HG02973 (cell line): ENCODE results near the gene ID3.
A peak's percentile ranks its signal among the peaks of the same experiment; 100 is the strongest.
"Not testable (repeated sequence)": the region's sequence is repeated elsewhere in the genome, so short reads cannot be mapped to it uniquely, and the experiment has no call there.

Experiments used
- ATAC-seq: cut with Tn5 transposase; IDR thresholded peaks from one replicate; pipeline ENCODE4 v1.9.1; 2021; ENCODE audit warnings: moderate library complexity; ENCODE audit not compliant: unreplicated experiment

The ID3 gene

DNA sequence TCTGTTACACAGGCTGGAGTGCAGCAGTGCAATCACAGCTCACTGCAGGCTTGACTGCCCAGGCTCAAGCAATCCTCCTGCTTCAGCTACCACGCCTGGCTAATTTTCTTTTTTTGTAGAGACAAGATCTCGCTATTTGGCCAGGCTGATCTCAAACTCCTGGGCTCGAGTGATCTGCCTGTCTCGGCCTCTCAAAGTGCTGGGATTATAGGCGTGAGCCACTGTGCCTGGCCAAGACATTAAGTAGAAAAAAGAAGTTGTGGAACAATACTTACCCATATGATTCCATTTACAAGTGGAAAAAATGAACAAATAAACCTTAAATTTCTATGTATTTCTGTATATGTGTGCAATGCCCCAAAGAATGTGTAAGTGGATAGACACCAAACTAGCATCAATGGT is 30.3 kb upstream of the ID3 start:
- no peak for ATAC-seq

DNA sequence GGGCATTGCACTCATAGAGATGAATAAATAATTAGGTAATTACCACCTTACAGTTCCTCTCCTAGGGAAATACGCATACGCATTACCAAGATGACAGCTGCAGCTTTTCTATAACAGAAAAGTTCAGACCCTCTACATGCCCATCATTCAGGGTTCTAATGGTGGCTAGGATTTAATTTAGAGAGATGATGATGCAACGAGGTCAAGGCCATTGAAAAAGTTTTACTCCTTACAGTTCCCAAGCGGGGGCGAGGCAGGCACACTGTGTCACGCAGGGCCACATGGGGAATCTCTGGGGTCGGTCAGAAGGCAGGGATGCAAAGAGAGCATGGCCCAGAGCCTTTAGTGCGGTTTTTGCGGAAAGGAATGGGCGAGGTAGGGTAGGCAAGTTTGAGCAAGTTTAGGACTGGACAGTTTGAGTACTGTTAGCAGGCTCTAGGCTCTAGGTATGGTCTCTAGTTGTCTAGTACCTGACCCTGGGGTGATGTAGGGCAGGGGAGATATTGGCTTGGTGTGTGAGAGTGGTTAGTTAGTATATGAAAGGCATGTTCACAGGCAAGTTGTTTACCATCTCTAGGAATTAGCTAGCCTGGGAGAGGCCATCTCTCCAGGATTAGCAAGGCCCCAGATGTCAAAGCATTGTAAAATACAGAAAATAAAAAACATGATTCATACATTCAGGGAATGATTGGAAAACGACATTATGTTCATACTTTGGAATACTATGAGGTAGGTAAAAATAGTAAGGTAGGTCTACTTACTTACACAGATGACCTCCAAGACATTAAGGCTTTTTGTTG is 29.6 kb upstream of the ID3 start:
- no peak for ATAC-seq

DNA sequence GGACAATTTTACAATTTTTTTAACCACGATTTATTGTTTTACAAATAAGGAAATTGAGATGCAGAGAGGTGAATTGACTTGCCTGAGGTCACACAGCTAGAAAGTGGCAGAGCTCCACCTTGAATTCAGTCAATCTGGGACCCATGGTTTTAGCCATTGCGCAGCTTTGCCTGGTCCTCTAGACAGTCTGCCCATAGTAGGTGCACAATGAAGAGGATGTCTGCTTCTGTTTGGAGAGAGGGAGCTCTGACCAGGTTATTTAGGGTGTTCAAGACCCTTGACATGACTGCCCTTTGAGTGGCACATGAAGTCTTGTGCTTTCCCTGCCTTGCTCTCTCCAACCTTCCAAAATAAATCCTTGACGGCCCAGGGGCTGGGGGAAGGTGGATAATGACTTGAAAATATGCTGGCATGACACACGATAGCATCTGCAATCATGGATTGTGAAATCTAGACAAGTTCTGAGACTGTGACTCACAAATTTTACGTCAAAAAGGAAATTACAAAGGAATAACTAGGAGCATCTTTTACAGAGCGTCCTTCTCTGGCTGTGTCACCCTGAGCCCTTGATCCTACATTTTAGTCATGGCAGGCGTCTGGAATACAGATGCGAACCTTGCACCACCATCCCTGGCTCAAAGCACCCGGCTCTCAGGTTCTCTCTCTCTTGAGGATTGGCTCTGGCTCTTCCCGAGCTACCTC is 26.2 kb upstream of the ID3 start:
- no peak for ATAC-seq

DNA sequence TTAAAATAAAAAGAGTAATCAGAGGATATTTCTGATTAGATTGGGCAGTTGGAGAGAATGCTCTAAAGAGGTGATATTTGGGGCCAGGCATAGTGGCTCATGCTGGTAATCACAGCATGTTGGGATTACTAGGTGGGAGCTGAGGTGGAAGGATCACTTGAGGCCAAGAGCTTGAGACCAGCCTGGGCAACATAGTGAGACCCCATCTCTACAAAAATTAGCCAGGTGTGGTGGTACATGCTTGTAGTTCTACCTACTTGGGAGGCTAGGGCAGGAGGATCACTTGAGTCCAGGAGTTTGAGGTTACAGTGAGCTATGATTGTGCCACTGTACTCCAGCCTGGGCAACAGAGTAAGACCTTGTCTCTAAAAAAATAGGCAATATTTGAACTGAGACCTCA is 24.4 kb upstream of the ID3 start:
- ATAC-seq, result not testable (repeated sequence)

DNA sequence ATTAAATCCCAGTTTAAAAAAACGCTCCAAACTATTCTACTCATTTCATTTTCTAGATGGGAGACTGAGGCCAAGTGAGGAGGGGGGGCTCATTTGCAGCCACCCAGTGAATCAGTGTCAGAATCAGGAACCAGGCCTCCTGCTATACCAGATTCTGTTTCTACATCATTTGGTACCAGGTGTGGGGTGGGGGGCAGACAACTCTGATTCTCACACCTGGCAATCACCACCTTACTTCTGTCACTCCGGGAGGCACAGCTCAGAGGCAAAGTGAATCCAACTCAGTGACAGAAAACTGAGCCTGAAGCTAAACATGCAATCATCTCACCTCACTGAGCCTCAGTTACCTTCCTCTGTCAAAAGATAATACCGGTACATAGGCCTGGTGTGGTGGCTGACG is 23.5 kb upstream of the ID3 start:
- ATAC-seq, result no peak

DNA sequence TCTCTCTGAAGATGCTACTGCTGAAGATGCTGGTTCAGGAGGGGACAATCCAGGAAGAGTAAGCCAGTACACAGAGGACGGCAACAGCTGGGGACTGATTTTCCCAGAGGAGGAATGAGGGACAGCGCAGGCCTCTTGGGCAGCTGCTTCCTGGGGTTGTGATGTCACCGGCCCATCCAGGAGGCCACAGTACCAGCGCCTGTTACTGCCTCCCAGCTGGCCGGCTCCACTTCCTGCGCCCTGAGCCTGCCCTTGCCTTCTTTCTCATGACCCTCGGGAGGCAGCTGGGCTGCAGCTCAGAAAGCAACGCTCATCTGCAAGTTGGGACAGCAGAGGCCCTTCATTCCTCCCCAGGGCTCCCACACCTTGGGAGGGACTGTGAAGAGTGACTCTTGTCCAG is 21.9 kb upstream of the ID3 start:
- no peak for ATAC-seq

DNA sequence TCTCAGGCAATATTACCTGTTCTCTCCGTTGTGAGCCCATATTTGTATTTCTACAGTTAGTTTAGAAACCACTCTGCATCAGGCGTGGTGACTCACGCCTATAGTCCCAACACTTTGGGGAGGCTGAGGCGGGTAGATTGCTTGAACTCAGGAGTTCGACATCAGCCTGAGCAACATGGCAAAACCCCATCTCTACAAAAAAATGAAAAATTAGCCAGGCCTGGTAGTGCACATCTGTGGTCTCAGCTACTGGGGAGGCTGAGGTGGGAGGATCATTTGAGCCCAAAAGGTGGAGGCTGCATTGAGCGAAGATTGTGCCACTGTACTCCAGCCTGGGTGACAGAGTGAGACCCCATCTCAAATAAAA is 19.7 kb upstream of the ID3 start:
- no peak for ATAC-seq

DNA sequence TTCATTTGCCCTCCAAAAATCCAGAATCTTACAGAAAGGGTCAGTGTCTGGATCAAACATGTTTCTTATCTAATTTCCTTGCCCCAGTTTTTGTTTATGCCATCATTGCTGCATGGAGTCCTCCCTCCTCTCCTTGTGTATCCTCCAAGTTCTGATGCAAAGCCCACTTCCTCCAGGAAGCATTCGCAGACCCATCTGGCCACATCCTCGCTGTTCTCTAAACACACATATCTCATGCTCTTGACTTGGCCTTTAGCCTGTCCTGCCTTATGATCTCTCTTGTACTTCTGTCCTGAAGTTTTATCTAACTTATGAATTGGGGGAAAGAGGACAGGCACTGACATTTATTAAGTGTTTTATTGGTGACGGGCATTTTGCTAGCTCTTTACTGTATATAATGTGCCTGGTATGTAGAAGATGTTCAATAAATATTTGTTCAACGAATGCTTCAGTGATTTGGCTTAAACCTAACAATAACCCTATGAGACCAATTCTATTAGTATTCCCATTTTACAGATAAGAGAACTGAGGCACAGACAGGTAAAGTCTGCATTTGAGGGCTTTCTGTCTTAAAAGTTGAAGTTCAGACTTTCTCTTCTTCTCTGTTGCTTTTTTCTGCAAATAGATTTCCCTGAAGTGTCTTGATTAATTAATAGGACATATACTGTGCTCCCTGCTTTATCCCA is 19.2 kb upstream of the ID3 start:
- ATAC-seq, result no peak

DNA sequence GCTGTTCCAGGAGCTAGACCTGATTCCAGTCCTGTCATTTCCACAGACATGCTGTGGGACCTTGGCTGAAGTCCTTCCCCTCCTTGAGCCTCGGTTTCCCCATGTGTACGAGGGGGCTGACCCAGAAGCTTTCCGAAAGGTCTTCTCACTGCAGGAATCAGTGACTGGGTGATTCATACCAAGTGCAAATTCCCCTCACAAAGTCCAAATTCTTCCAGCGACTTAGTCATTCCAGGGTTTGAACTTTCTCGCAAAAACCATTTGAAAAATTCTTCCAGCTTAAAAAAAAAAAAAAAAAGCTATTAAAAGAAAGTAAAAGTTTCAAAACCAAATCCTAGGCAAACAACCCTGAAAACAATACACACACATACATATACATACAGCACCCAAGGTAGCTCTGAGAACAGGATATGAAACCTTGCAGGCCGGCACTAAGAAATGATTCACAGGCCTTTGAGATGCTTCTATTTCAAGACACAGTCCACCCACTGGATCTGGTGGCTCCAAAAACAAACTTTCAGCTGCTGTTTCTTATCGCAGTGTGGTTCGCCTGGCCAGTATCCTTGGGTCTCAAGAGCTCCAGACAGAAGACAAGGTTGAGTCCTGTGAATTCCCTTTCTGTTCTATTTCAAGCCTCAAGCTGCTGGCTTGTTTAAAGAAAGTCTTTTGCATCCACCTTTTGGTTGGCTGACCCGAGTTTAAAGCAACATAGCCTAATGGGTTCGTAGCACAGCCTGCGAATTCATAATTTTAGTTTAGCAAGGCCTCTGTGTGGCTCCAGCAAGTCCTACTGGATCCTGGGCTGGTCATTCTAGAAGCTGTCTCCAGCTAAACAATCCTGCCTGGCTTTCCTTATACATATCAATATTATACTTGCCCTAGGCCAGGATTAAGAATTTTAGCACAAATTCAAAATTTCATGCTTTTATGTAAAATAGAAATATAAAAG is 18.0 kb upstream of the ID3 start:
- peak; percentile 68 for ATAC-seq

DNA sequence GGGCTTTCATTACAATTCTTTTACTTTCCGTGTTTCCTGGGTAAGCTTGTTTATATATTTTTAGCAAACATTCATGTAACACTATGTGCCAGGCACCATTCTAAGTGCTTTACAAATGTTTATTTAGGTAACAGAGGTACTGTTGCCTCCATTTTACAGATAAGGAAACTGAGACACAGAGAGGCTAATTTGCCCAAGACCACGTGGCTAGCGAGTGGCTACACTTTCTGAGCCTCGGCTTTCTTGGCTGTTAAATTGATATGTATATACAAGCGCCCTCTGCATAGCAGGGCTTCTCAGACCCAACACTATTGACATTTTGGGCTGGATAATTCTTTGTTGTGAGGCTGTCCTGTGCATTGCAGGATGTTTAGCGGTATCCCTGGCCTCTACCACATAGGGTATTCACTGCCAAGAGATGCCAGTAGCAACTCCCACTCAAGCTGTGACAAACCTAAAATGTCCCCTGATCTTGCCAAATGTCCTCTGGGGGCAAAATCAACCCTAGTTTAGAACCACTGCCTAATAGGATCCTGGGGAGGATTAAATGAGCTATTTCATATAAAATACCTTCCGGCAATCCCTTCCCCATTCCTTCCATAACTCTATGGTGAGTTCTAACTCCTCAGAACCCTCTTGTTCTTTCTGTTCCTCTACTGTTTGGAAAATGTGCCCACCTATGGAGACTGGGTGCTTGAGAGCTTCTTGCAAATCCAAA is 17.2 kb upstream of the ID3 start:
- no peak for ATAC-seq

DNA sequence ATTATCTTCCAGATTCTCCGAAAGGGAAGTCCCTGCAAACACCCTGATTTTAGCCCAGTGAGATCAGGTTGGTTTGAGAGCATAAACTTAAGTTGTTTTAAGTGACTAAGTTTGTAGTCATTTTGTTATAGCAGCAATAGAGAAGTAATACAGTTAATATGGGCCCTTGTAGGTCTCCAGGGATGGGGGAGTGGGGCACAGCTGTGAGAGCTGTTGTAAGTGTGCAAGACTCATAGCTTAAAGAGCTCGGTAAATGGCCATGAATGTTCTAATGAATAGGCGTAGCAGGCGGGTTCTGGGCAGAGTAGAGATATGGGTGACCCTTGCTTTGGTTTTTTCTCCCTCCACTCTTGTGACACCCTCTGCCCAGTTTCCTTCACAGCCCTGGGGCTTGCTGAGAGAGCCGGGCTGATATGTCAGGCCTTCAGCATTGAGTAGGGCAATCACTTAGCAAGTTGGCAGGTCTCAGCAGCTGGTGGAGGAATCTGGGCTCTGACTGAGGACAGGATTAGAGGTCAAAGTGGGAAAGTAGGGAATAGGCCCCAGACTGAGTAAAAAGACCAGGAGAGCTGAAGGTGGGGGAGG is 16.0 kb upstream of the ID3 start:
- no peak for ATAC-seq

DNA sequence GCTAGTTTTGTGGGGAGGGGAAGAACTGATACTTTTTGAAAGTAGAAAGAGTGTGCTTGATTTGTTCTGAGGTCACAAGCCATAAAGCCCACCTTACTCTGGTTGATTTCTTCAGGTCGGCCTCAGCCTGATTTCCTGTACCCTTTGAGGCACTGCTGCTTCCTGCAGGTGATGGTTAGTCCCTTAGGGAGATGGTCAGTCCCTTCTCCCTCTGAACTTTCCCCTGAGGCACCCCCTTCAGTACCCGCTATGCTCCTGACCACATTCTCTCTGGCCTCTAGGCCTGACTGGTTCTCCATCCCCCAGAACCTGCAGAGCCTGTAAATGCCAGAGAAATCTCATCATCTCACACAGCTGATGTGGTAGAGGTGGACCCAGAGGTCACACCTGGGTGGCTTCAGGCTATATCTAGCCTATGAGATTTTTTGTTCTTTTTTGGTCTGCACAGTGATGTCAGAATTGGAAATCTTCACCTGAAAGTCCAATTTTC is 15.0 kb upstream of the ID3 start:
- peak; percentile 45 for ATAC-seq

DNA sequence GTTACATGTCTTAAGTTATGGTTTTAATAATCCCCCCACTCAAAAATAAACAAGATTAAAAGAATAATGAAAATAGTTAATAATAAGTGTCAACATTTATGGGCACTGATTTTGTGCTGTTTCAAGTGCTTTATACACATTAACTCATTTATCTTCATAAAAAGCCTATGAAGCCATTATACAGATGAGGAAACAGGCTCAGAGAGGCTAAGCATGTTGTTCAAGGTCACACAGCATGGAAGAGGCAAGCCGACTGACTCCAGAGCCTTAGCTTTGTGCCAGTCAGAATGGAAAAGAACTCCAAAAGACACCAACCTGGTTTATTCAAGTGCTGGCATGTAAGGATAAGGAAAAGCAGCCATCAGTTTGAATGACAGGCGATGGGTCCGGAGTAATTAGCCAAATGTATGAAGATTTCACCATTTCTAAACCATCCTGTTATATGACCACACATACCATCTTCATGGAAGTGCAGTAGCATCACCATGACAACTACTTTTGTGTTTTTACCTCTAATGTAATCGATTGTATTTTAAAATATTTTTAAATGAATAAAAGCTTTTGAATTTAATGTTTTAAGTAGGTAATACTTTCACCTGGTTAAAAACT is 14.4 kb upstream of the ID3 start:
- ATAC-seq, result no peak

DNA sequence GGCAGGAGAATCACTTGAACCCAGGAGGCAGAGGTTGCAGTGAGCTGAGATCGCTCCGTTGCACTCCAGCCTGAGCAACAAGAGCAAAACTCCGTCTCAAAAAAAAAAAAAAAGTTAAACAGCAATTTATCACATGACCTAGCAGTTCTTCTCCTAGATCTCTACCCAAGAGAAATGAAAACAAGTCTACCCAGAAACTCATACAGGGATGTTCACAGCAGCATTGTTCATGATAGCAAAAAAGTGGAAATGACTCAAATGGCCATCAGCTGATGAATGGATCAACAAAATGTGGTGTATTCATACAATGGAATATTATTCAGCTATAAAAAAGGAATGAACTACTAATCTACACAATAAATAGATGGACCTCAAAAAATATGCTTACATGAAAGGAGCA is 12.2 kb upstream of the ID3 start:
- no peak for ATAC-seq

DNA sequence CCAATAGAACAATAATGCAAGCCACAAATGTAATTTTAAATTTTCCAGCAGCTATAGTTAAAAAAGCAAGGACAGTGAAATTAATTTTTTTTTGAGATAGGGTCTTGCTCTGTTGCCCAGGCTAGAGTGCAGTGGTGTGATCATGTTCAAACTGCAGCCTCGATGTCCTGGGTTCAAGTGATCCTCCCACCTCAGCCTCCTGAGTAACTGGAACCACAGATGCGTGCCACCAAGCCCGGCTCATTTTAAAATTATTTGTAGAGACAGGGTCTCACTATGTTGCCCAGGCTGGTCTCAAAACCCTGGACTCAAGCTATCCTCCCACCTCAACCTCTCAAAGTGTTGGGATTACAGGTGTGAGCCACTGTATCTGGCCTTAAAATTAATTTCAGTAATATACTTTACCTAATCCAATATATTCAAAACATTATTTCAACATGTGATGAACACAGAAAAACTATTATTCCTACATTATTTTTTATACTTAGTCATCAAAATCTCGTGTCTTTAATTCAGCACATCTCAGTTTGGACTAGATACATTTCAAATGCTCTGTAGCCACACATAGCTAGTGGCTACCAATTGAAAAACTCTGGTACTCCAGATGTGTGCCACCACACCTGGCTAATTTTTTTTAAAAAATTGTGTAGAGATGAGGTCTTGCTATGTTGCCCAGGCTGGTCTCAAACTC is 10.8 kb upstream of the ID3 start:
- no peak for ATAC-seq

DNA sequence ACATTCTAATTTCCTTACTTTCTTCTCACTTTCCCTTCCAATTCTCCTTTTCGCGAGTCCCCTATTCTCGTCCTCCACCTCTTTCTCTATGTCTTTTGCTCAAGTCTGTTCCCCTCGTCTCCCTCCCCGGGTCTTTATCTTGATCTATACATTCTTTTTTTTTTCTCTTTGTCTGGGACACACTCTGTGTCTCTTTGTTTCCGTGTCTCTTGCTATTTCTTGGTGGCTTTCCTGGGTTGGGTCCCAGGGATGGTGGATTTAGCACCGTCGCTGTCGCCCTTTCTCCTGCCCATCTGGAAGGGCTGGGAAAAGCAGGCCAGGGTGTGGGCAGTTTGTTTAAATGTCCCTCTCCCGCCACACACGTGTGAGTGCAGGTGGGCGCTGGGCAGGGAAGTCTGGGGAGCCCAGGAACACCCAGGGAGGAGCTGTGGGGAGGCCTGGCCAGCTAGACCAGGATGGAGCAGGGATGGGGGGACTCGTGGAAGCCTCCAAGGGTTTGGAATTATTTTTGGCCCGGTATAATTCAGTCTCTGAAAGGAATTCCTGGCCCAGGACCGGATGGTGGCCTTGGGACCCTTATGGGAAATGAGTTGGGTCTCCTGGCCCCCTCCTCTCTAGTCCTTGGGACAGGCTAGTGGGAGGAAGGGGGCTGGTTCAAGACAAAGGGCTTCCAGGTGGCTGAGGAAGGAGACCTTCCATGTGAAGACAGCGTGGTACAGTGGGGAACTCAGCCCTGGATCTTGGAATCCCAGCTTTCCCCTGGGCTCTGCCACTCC is 9.5 kb upstream of the ID3 start:
- ATAC-seq, result no peak

DNA sequence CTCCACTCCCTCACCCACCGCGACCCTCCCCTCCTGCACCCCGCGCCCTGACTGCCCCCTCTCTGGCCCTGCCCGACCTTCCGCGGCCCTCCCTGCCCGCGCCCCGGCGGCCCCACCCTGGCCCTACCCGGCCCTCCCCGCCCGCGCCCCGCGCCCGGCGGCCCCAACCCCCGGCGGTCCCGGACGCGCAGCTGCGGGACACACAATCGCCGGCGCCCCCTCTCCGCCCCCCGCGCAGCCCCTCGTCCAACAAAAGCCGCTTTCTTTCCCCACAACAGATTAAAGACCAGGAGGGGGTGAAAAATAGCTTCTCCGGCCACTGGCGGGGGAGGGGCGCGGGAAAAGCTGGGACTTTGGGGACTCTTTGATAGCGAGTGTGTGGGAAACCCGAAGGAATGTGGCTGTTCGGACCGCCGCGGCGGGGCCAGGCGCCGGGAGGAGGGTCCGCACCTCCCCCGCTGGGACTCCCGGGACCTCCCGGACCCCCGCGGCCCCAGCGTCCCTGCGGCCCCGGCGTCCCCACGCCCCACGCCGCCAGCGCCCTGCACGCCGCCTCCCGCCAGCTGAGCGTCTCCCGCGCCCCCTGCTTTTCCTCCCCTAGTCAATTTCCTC is 8.8 kb upstream of the ID3 start:
- no peak for ATAC-seq

DNA sequence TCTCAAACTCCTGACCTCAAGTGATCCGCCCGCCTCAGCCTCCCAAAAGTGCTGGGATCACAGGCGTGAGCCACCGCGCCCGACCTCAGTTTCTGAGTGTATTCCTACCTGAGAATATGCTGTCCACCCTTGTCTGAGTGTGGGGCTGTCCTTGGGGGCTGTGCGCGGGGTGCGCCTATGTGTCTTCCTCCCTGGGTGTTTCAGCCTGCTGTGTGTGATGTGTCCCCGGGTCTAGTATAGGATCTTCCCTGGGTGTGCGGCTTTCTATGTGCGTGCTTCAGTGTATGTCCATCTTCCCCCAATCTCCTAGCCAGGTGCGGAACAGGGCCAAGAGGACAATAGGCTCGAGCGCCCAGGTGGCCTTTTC is 8.3 kb upstream of the ID3 start:
- no peak for ATAC-seq
